ENCODE results near the gene CELF2.

Gene CELF2

DNA sequence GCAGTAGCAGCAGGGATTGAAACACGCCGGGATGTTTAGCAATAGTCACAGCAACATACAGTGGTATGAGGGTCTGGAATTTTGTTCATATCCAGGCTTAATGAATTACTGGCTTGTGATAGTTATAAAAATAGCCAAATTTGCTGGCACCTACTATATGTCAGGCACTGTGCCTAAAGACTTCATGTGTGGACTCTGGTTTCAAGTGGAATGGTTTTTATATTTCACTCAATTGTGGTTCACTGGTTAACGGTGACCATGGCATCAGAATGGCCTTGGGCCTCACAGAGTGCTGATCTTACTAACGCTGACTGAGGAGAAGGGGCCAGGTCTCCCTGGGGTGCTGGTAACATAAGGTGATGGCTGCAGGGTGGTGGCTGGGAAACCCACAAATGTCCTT, 55.7 kb downstream of the CELF2 start:
- Histone ChIP-seq H3K9ac (ENCODE audit: low read length) (no peak overlapping the region), H3K4me3 (ENCODE audit: low read length) (no peak overlapping the region), H3K36me3 (ENCODE audit: control insufficient read depth, low read depth, low read length) (no peaks in the 10 kb centered on the region), H3K9me3 (ENCODE audit: control insufficient read depth, low read depth, low read length) (no peaks in the 10 kb centered on the region), H3K27ac (ENCODE audit: low read length) (no peak overlapping the region), H3K4me1 (ENCODE audit: control insufficient read depth, low read depth, low read length) (peaks cover 16% of the 10 kb centered on the region), H3K27me3 (ENCODE audit: control insufficient read depth, insufficient read depth, low read length) (no peaks in the 10 kb centered on the region)

- Histone ChIP-seq H3K4me3 (ENCODE audit: low read length) (no peak overlapping the region), H3K36me3 (ENCODE audit: control insufficient read depth, low read depth, low read length) (no peaks in the 10 kb centered on the region), H3K9ac (ENCODE audit: low read length) (no peak overlapping the region), H3K27ac (ENCODE audit: low read length) (no peak overlapping the region), H3K4me1 (ENCODE audit: control insufficient read depth, low read depth, low read length) (peaks cover 16% of the 10 kb centered on the region), H3K27me3 (ENCODE audit: control insufficient read depth, insufficient read depth, low read length) (no peaks in the 10 kb centered on the region), H3K9me3 (ENCODE audit: control insufficient read depth, low read depth, low read length) (no peaks in the 10 kb centered on the region)
Observed at GRCh38 chr10:11074536-11075267, 57.0 kb downstream of the CELF2 start.

DNA sequence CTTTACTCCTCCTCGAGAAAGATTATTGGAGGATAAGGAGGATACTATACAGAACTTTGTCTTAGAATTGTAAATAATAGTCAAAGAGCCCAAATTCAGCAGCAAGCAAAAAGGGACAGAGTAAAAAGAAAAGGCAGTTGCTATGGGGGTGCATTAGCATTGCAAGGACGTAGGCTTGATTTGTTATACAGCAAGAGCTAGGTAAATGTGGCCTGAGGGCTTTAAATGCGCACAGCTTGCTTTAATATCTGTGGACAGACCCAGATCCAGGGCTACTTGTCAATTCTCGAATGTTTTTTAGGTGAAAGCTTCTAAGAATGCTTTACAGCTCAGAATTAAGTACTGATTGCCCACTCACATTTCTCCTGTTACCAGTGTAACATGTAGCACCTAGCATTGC, 58.5 kb downstream of the CELF2 start:
- H3K36me3 ChIP-seq (ENCODE audit: control insufficient read depth, low read depth, low read length) = no peaks in the 10 kb centered on the region
- no peak overlapping the region for H3K27ac ChIP-seq (ENCODE audit: low read length)
- no peaks in the 10 kb centered on the region for H3K9me3 ChIP-seq (ENCODE audit: control insufficient read depth, low read depth, low read length)
- H3K9ac ChIP-seq (ENCODE audit: low read length) = no peak overlapping the region
- no peaks in the 10 kb centered on the region for H3K27me3 ChIP-seq (ENCODE audit: control insufficient read depth, insufficient read depth, low read length)
- no peak overlapping the region for H3K4me3 ChIP-seq (ENCODE audit: low read length)
- peaks cover 16% of the 10 kb centered on the region for H3K4me1 ChIP-seq (ENCODE audit: control insufficient read depth, low read depth, low read length)

- H3K4me3 ChIP-seq (ENCODE audit: low read length) = no peak overlapping the region
- peaks cover 10% of the 10 kb centered on the region for H3K4me1 ChIP-seq (ENCODE audit: control insufficient read depth, low read depth, low read length)
- H3K9me3 ChIP-seq (ENCODE audit: control insufficient read depth, low read depth, low read length) = no peaks in the 10 kb centered on the region
- no peak overlapping the region for H3K9ac ChIP-seq (ENCODE audit: low read length)
- H3K27ac ChIP-seq (ENCODE audit: low read length) = no peak overlapping the region
- H3K36me3 ChIP-seq (ENCODE audit: control insufficient read depth, low read depth, low read length) = no peaks in the 10 kb centered on the region
- H3K27me3 ChIP-seq (ENCODE audit: control insufficient read depth, insufficient read depth, low read length) = no peaks in the 10 kb centered on the region
Observed at GRCh38 chr10:11080564-11080984, 62.9 kb downstream of the CELF2 start.

- no peaks in the 10 kb centered on the region for H3K9me3 ChIP-seq (ENCODE audit: control insufficient read depth, low read depth, low read length)
- H3K36me3 ChIP-seq (ENCODE audit: control insufficient read depth, low read depth, low read length) = no peaks in the 10 kb centered on the region
- no peak overlapping the region for H3K4me3 ChIP-seq (ENCODE audit: low read length)
- no peaks in the 10 kb centered on the region for H3K27me3 ChIP-seq (ENCODE audit: control insufficient read depth, insufficient read depth, low read length)
- peaks cover 5% of the 10 kb centered on the region for H3K4me1 ChIP-seq (ENCODE audit: control insufficient read depth, low read depth, low read length)
- no peak overlapping the region for H3K27ac ChIP-seq (ENCODE audit: low read length)
- no peak overlapping the region for H3K9ac ChIP-seq (ENCODE audit: low read length)
Observed at GRCh38 chr10:11081408-11081807, 63.7 kb downstream of the CELF2 start.

DNA sequence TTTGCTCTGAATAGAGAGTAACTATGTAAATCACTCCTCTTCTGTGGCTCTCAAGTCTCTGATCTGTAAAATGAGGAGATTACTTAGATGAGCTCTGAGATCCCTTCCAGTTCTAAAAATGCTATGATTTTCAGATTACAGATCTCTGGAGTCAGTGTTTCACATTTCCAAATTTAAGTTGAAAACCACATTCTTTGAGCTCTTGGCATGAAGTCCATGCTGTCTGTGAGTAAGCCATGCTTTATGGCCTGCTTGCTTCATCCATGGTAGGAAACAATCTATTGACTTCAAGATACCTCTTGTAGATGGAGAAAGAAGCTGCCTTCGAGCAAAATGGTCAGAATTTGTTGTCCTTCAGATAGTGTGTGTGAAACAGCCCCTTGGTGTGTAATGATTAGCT, 64.9 kb downstream of the CELF2 start:
- no peak overlapping the region for H3K4me3 ChIP-seq (ENCODE audit: low read length)
- H3K9me3 ChIP-seq (ENCODE audit: control insufficient read depth, low read depth, low read length) = no peaks in the 10 kb centered on the region
- H3K9ac ChIP-seq (ENCODE audit: low read length) = no peak overlapping the region
- no peak overlapping the region for H3K27ac ChIP-seq (ENCODE audit: low read length)
- H3K36me3 ChIP-seq (ENCODE audit: control insufficient read depth, low read depth, low read length) = no peaks in the 10 kb centered on the region
- H3K4me1 ChIP-seq (ENCODE audit: control insufficient read depth, low read depth, low read length) = no peaks in the 10 kb centered on the region
- no peaks in the 10 kb centered on the region for H3K27me3 ChIP-seq (ENCODE audit: control insufficient read depth, insufficient read depth, low read length)

DNA sequence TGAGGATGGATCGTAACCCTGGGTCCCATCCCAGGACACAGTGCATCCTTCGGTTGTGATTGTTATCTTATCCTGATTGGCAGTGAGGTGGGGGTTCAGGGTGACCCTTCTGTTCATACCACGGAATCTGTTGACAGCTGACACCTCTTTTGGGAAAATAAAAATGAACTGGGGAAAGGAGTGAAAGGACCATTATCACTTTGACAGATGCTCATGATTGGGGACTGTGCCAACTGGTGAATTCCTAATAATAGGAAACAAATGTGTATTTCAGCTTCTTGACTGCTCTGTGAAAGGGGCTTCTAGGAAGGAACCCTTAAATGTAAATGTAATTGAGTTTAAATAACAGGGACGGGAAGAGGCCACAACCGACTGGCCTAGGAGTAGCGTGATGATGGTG, 65.4 kb downstream of the CELF2 start:
- no peaks in the 10 kb centered on the region for H3K27me3 ChIP-seq (ENCODE audit: control insufficient read depth, insufficient read depth, low read length)
- no peaks in the 10 kb centered on the region for H3K36me3 ChIP-seq (ENCODE audit: control insufficient read depth, low read depth, low read length)
- H3K9ac ChIP-seq (ENCODE audit: low read length) = no peak overlapping the region
- no peaks in the 10 kb centered on the region for H3K4me1 ChIP-seq (ENCODE audit: control insufficient read depth, low read depth, low read length)
- H3K9me3 ChIP-seq (ENCODE audit: control insufficient read depth, low read depth, low read length) = no peaks in the 10 kb centered on the region
- H3K27ac ChIP-seq (ENCODE audit: low read length) = no peak overlapping the region
- no peak overlapping the region for H3K4me3 ChIP-seq (ENCODE audit: low read length)

- no peak overlapping the region for H3K9ac ChIP-seq (ENCODE audit: low read length)
- H3K4me1 ChIP-seq (ENCODE audit: control insufficient read depth, low read depth, low read length) = no peaks in the 10 kb centered on the region
- H3K9me3 ChIP-seq (ENCODE audit: control insufficient read depth, low read depth, low read length) = no peaks in the 10 kb centered on the region
- no peak overlapping the region for H3K4me3 ChIP-seq (ENCODE audit: low read length)
- no peaks in the 10 kb centered on the region for H3K36me3 ChIP-seq (ENCODE audit: control insufficient read depth, low read depth, low read length)
- H3K27ac ChIP-seq (ENCODE audit: low read length) = no peak overlapping the region
- H3K27me3 ChIP-seq (ENCODE audit: control insufficient read depth, insufficient read depth, low read length) = no peaks in the 10 kb centered on the region
Observed at GRCh38 chr10:11085545-11085944, 67.9 kb downstream of the CELF2 start.

- H3K27ac ChIP-seq (ENCODE audit: low read length) = no peak overlapping the region
- no peaks in the 10 kb centered on the region for H3K4me1 ChIP-seq (ENCODE audit: control insufficient read depth, low read depth, low read length)
- H3K4me3 ChIP-seq (ENCODE audit: low read length) = no peak overlapping the region
- no peaks in the 10 kb centered on the region for H3K27me3 ChIP-seq (ENCODE audit: control insufficient read depth, insufficient read depth, low read length)
- no peak overlapping the region for H3K9ac ChIP-seq (ENCODE audit: low read length)
- H3K36me3 ChIP-seq (ENCODE audit: control insufficient read depth, low read depth, low read length) = no peaks in the 10 kb centered on the region
- H3K9me3 ChIP-seq (ENCODE audit: control insufficient read depth, low read depth, low read length) = no peaks in the 10 kb centered on the region
Observed at GRCh38 chr10:11086177-11086840, 68.6 kb downstream of the CELF2 start.

DNA sequence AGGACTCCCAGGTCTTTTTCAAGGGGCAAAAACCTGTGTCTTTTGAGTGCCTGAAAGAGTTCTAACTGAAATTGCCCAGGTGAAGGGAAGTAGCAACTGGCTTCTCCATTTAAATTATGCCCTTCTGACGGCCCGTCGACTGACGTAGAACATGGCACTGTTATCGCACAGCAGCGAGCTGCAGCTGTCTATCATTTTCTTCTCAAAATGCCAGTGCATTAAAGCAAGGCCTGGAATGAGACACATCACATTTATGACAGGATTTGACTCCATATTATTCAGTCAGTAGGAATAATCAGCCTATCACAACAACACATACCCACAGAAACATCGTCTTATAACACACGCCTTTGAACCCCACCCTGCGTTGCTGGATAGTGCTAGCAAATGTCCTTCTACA, 69.7 kb downstream of the CELF2 start:
- no peaks in the 10 kb centered on the region for H3K4me1 ChIP-seq (ENCODE audit: control insufficient read depth, low read depth, low read length)
- no peaks in the 10 kb centered on the region for H3K36me3 ChIP-seq (ENCODE audit: control insufficient read depth, low read depth, low read length)
- no peaks in the 10 kb centered on the region for H3K9me3 ChIP-seq (ENCODE audit: control insufficient read depth, low read depth, low read length)
- H3K4me3 ChIP-seq (ENCODE audit: low read length) = no peak overlapping the region
- no peaks in the 10 kb centered on the region for H3K27me3 ChIP-seq (ENCODE audit: control insufficient read depth, insufficient read depth, low read length)
- no peak overlapping the region for H3K27ac ChIP-seq (ENCODE audit: low read length)
- no peak overlapping the region for H3K9ac ChIP-seq (ENCODE audit: low read length)

- Histone ChIP-seq H3K36me3 (ENCODE audit: control insufficient read depth, low read depth, low read length) (no peaks in the 10 kb centered on the region), H3K9me3 (ENCODE audit: control insufficient read depth, low read depth, low read length) (no peaks in the 10 kb centered on the region), H3K4me3 (ENCODE audit: low read length) (no peak overlapping the region), H3K9ac (ENCODE audit: low read length) (no peak overlapping the region), H3K27ac (ENCODE audit: low read length) (no peak overlapping the region), H3K4me1 (ENCODE audit: control insufficient read depth, low read depth, low read length) (peaks cover 2% of the 10 kb centered on the region), H3K27me3 (ENCODE audit: control insufficient read depth, insufficient read depth, low read length) (no peaks in the 10 kb centered on the region)
Observed at GRCh38 chr10:11088709-11089108, 71.0 kb downstream of the CELF2 start.

- Histone ChIP-seq H3K36me3 (ENCODE audit: control insufficient read depth, low read depth, low read length) (no peaks in the 10 kb centered on the region), H3K9me3 (ENCODE audit: control insufficient read depth, low read depth, low read length) (no peaks in the 10 kb centered on the region), H3K27me3 (ENCODE audit: control insufficient read depth, insufficient read depth, low read length) (no peaks in the 10 kb centered on the region), H3K9ac (ENCODE audit: low read length) (no peak overlapping the region), H3K4me1 (ENCODE audit: control insufficient read depth, low read depth, low read length) (peaks cover 7% of the 10 kb centered on the region), H3K4me3 (ENCODE audit: low read length) (no peak overlapping the region), H3K27ac (ENCODE audit: low read length) (no peak overlapping the region)
Observed at GRCh38 chr10:11089272-11089671, 71.6 kb downstream of the CELF2 start.
